HepG2 (cell line): ENCODE measurements around the gene UAP1.

Source experiments
- NFE2 ChIP-seq: sonication (generic); formaldehyde crosslinking; IDR thresholded peaks from 2 replicates; pipeline ENCODE4 v1.4.0; 2020; ENCODE audit warnings: missing genetic modification reagents
- SP2 ChIP-seq: sonication (generic); formaldehyde crosslinking; IDR thresholded peaks from 2 replicates; pipeline ENCODE4 v1.5.1; 2020; ENCODE audit warnings: mild to moderate bottlenecking, missing genetic modification reagents
- ZMYM2 ChIP-seq: sonication (generic); formaldehyde crosslinking; IDR thresholded peaks from 2 replicates; pipeline ENCODE4 v1.8.0; 2022; ENCODE audit warnings: mild to moderate bottlenecking, missing genetic modification reagents
- TF ChIP-seq, protein P1 (sequence below): sonication (generic); formaldehyde crosslinking; IDR thresholded peaks from 2 replicates; pipeline ENCODE4 v1.5.0; 2020; ENCODE audit warnings: mild to moderate bottlenecking, missing genetic modification reagents, moderate library complexity

DNA sequence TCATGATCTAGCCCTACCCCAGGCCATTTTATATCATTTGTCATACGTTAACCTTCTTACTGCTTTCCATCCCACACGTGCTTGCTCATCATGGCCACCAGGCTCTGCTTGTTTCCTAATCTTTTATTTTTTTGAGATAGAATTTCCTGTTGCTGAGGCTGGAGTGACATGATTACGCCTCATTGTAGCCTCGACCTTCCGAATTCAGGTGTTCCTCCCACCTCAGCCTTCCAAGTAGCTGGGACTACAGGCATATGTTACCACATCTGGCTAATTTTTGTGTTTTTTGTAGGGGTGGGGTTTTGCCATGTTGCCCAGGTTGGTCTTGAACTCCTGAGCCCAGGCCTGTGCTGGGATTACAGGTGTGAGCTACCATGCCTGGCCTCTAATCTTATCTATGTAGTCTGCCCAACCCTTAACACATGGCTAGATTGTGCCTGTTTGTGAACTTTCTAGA, 3.3 kb downstream of the UAP1 start:
- TF ChIP-seq SP2 (CRISPR knock-in tag) (no peak), ZMYM2 (CRISPR knock-in tag) (no peak), NFE2 (CRISPR knock-in tag) (no peak)
- TF ChIP-seq, protein P1, sequence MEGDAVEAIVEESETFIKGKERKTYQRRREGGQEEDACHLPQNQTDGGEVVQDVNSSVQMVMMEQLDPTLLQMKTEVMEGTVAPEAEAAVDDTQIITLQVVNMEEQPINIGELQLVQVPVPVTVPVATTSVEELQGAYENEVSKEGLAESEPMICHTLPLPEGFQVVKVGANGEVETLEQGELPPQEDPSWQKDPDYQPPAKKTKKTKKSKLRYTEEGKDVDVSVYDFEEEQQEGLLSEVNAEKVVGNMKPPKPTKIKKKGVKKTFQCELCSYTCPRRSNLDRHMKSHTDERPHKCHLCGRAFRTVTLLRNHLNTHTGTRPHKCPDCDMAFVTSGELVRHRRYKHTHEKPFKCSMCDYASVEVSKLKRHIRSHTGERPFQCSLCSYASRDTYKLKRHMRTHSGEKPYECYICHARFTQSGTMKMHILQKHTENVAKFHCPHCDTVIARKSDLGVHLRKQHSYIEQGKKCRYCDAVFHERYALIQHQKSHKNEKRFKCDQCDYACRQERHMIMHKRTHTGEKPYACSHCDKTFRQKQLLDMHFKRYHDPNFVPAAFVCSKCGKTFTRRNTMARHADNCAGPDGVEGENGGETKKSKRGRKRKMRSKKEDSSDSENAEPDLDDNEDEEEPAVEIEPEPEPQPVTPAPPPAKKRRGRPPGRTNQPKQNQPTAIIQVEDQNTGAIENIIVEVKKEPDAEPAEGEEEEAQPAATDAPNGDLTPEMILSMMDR, result no peak
